Posterior vena cava (tissue), 2 donors: ENCODE results near the gene DCDC2. TPM values are rescaled to one million over a fixed set of nuclear protein-coding genes. Genes with fewer than 3 reads are reported as not detected.
"Not testable (repeated sequence)": the region's sequence is repeated elsewhere in the genome, so short reads cannot be mapped to it uniquely, and the experiment has no call there.

Experiments used
- DNase-seq: peaks from one replicate; pipeline ENCODE4 v3.0.0-alpha.2; 2020; ENCODE audit warnings: low spot score
- intact Hi-C, 2 donors: fragments of 100-400 bp; cut with DNase I; formaldehyde crosslinking; loops; one replicate each; pipeline versions ENCODE4 v1.14.1 to v1.14.2; 2022 to 2023
- total RNA-seq, 2 donors: library from RNA; stranded (reverse); fragmentation: NEBNext Ultra II Directional; extraction: Animal tissue kit (Norgen Biotek cat#: 25700); gene quantifications; one replicate each; pipeline ENCODE4 v1.2.1, GENCODE V29; 2021
- donor health status: DM: yes; HTN: yes; CAD: no.
- donor health status: DM: yes; HTN: yes; CAD: no.

Gene DCDC2
- total RNA-seq, 2 donors from 2014 or later: not detected

DNA sequence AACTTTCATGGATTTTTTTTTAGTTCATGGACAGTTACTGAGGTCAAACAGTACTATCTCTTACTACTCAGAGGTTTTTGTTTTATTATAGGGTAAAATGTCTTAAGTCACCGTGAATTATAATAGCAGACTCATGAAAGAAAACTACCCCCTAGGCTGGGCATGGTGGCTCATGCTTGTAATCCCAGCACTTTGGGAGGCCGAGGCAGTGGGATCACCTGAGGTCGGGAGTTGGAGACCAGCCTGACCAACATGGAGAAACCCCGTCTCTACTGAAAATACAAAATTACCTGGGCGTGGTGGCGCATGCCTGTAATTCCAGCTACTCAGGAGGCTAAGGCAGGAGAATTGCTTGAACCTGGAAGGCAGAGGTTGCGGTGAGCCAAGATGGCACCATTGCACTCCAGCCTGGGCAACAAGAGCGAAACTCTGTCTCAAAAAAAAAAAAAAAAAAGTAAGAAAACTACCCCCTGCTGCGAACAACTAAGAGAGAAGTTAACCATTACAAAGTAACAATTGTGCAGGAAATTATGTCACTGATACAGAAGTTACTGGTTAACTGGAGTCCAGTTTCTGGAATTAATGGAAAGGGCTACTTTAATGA, 25.1 kb upstream of the DCDC2 start:
- intact Hi-C loops, DNase-seq: not testable (repeated sequence)

GRCh38 chr6:24382220-24382540, 24.3 kb upstream of the DCDC2 start:
- intact Hi-C loops: no loop called here
- DNase-seq: no peak

GRCh38 chr6:24381476-24382219, 23.8 kb upstream of the DCDC2 start:
- no peak for DNase-seq
- intact Hi-C loops: no loop called here

- intact Hi-C loops: no loop called here
- no peak for DNase-seq
Measured at GRCh38 chr6:24378473-24379097, 20.7 kb upstream of the DCDC2 start.

DNA sequence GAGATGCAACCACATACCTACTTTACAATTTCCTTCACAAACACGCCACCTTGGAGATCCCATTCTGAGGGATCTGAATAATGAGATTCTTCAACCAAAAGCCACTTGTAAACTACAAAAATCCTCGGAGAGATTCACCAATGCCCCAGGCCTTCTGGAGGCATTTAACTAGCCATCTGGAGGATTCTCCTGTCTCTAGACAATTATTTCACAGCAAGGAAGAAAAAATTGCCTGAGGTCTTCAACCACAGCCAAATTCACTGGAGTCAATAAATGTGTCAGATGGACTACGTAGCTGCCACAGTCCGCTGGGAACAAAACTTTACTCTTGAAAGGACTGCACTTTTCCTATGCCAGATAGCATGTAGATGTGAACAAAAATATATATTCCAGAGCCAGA, 19.0 kb upstream of the DCDC2 start:
- intact Hi-C loops: no loop called here
- no peak for DNase-seq

GRCh38 chr6:24374612-24375011, 16.8 kb upstream of the DCDC2 start:
- no peak for DNase-seq
- intact Hi-C loops: no loop called here

- DNase-seq, intact Hi-C loops: not testable (repeated sequence)
Measured at GRCh38 chr6:24365103-24365633, 7.3 kb upstream of the DCDC2 start.

DNA sequence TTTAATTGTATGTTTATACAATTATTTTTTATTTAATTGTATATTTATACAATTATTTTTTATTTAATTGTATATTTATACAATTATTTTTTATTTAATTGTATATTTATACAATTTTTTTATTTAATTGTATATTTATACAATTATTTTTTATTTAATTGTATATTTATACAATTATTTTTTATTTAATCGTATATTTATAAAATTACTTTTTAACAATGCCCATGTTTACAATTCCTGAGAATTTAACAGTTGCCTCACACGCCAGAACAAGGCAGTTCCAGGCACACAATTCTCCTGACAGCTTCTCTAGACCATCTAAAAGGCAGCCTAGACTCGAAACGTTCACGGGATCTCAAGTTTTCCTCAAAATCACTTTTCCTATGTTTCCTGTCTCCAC, 4.5 kb upstream of the DCDC2 start:
- intact Hi-C loops, DNase-seq: not testable (repeated sequence)

- peak; percentile 89 for DNase-seq
- intact Hi-C loops: no loop called here
Measured at GRCh38 chr6:24359640-24360454, 2.0 kb upstream of the DCDC2 start.

- no peak for DNase-seq
- intact Hi-C loops: no loop called here
Measured at GRCh38 chr6:24358219-24358821, 461 bp upstream of the DCDC2 start.

DNA sequence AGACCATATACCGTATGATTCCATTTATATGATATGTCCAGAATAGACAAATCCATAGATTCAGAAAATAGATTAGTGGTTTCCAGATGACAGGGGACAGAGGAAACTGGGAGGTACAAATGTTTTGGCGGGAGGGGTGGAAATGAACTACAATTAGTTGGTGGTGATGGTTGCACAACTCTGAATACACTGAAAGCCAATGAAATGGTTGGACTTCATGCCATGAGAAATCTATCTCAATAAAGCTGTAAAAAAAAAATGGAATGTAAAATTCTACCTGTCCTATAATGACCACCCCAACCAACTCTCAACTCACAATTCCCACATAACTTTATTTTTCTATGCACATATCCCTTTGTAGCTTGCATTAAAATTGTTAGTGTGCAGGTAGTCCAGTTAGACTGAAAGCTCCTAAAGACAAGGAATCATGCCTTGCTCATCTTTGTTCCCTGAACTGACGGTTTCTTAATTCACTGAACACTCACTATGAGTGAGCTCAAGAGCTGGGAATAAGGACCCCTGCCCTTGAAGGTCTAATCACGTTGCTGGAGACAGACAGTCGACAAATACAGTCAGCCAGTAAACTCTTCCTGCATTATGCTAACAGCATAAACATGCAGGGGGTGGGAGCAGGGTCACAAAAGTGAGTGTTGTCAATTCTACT, 1.4 kb downstream of the DCDC2 start:
- DNase-seq: no peak
- intact Hi-C loops: no loop called here

DNA sequence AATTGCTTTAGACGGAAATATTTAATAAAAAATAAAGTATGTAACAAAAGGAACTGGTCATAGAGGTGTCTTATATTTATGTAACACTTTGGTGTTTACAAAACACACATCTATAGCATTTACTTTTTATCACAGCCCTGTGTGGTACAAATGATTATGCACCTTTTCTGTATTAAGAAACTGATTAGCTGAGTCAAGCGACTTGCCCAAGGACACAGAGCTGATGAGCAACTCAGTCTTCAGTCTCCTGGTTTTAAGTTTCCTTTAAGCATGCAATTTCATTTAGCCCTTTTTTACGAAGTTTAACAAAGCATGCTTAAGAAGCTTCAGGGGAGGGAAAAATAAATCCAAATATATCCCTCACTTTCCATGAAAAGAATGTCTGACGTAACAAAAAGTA, 2.5 kb downstream of the DCDC2 start:
- intact Hi-C loops: no loop called here
- no peak for DNase-seq

GRCh38 chr6:24353861-24354260, 4.0 kb downstream of the DCDC2 start:
- intact Hi-C loops: no loop called here

DNA sequence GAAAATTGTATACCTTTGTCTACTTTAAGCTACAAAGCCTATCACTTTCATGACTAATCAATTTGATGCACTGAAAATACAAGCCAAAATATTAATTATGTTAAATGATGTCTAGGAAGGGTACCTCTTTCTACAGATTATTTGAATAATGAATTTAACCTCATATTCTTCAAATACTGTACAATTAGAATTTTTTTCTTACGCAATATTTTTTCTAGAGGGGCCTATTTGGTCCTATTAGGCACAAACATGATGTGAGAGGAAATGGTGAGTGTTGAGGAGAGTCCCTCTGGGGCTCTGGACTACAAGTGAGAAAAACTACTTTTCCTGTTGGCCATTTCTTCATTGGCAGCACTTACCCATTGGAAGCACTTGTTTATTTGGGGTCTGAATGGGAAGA, 5.4 kb downstream of the DCDC2 start:
- intact Hi-C loops: no loop called here
- no peak for DNase-seq

More at GRCh38 chr6:24353861-24354260, 4.0 kb downstream of the DCDC2 start:
- no peak for DNase-seq

DNA sequence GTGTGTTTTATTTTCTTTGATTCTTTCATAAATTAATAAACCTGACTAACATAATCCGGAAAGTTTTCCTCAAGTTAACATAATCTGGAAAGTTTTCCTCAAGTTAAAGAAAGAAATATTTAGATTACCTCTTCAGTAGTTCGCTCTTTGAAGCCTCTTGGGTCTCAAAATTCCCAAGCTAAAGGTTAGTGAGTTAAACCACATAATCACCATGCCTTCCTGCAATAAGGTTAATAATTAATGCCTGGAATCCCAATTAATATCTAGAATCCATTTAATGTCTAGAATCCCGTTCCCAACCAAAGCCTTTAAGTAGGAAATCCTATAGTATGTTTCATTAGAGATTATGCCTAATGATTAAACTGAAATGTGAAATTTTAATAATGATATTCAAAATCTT, 12.9 kb downstream of the DCDC2 start:
- DNase-seq: no peak
- intact Hi-C loops: no loop called here

- DNase-seq: no peak
- intact Hi-C loops: no loop called here
Measured at GRCh38 chr6:24340998-24341938, 16.6 kb downstream of the DCDC2 start.

GRCh38 chr6:24339932-24340331, 17.9 kb downstream of the DCDC2 start:
- intact Hi-C loops: no loop called here
- no peak for DNase-seq

DNA sequence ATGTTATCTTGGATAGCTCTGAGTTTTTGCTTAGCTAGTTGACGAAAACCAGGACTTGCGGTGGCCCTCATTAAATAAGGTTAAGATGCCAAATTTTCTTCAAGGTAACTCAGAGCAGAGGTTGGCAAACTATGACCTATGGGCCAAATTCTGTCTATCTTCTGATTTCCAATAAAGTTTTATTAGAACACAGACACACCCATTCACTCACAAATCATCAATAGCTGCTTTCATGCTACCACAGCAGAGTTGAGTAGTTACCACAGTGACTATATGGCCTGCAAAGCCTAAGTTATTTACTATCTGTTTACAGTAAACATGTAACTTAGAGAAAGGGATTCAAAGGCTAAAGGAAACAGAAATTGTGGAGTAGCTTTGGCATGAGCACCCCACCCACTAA, 23.6 kb downstream of the DCDC2 start:
- intact Hi-C loops: no loop called here
- DNase-seq: no peak
